Keratinocyte (primary cell): ENCODE data around the gene BEGAIN.

Source experiments
- EZH2 ChIP-seq: IDR thresholded peaks from one replicate; pipeline ENCODE4 v1.6.1; 2012; ENCODE audit warnings: inconsistent platforms, mild to moderate bottlenecking, low read length, moderate library complexity
- TF ChIP-seq, protein P1 (sequence below), 3 experiments: IDR thresholded peaks in 1 of 3; conservative IDR thresholded peaks in 1 of 3; optimal IDR thresholded peaks in 1 of 3; 2 replicates in 2 of 3; 3 replicates in 1 of 3; pipeline versions ENCODE3 to v1.5.1; 2011; ENCODE audit warnings: low read length in 3 of 3, mild to moderate bottlenecking in 3 of 3, moderate library complexity in 2 of 3, control low read depth in 1 of 3, inconsistent platforms in 1 of 3; ENCODE audit not compliant: insufficient read depth in 2 of 3; ENCODE audit errors: extremely low read depth in 1 of 3

DNA sequence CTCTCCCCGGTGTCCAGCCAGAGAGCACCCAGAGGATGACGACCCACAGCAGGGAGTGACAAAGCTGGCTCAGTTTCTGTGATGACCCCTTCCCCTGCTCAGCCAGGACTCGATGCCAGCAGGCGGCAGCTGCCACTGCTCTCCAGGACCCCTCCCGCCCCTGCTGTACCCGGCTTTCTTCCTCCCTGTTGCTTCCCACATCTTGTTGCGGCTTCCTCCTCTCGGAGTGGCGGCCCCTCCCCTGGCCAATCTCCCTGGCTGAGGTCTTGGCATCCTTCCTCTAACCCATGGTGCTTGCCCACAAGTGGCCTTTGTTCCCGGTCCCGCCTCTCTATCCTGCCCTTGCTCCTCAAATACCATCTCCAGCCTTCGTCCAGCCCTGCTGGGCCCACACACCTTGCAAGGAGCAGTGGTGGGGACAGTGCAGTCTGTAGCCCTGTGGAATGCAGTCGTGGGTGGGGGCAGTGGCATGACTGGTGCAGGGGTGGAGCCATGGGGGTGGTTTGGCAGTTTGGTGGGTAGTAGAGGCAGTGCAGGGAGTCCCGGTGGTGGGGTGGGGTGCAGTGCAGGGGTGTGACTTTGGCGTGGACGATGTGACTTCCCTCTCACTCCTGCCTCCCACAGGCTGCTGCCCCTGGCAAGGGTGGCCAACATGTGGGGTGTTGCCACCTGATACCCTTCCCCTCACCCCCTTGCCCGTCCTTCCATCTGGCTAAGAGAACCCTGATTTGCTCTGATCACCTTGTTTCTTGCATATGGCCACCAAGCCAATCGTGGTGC is 16.3 kb upstream of the BEGAIN start:
- TF ChIP-seq, protein P1, sequence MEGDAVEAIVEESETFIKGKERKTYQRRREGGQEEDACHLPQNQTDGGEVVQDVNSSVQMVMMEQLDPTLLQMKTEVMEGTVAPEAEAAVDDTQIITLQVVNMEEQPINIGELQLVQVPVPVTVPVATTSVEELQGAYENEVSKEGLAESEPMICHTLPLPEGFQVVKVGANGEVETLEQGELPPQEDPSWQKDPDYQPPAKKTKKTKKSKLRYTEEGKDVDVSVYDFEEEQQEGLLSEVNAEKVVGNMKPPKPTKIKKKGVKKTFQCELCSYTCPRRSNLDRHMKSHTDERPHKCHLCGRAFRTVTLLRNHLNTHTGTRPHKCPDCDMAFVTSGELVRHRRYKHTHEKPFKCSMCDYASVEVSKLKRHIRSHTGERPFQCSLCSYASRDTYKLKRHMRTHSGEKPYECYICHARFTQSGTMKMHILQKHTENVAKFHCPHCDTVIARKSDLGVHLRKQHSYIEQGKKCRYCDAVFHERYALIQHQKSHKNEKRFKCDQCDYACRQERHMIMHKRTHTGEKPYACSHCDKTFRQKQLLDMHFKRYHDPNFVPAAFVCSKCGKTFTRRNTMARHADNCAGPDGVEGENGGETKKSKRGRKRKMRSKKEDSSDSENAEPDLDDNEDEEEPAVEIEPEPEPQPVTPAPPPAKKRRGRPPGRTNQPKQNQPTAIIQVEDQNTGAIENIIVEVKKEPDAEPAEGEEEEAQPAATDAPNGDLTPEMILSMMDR (optimal IDR thresholded peaks at IDR 0.05 in 1 of 3, IDR thresholded peaks at IDR 0.05 in 1 of 3, conservative IDR thresholded peaks at IDR 0.05 in 1 of 3; ENCODE audit: extremely low read depth in 1 of 3, insufficient read depth in 2 of 3, low read length in 3 of 3), result no peak
- no peak for TF ChIP-seq EZH2
